SH-SY5Y (cell line): ENCODE results near the gene EFCAB6.

Experiments
- GATA2 ChIP-seq: IDR thresholded peaks from 2 replicates; pipeline ENCODE4 v1.6.1; 2011; ENCODE audit warnings: mild to moderate bottlenecking, low read depth, low read length
- GATA3 ChIP-seq: IDR thresholded peaks from 2 replicates; pipeline ENCODE4 v1.6.1; 2011; ENCODE audit warnings: low read depth, mild to moderate bottlenecking, low read length, moderate library complexity

- TF ChIP-seq GATA2 (no peak), GATA3 (no peak)
Measured at GRCh38 chr22:43528601-43529360, 283.3 kb downstream of the EFCAB6 start.
